ENCODE measurements around the gene PLXND1. TPM values are rescaled to one million over a fixed set of nuclear protein-coding genes. Genes with fewer than 3 reads are reported as not detected.

PLXND1 gene
- total RNA-seq, 2 donors from 2014 or later, result 73.1 to 83.2 TPM

DNA sequence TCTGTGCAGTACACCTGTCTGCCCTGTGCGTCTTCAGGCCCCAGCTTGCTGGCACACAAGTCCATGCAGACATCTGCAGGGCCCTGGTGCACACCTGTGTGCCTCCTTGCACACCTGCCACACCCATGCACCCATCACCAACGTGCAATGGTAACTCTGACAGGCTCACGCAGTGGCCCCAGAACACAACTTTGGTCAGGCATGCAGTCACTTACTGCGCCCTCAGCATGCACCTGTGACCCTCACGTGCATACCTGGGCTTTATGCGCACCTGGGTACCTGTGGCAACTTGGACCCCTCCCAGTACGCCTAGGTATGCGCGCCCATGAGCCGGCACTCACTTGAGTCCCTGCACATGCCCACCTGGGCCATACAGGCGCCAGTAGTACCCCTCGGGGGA is 1.7 kb downstream of the PLXND1 start:
- TF ChIP-seq, protein P1, sequence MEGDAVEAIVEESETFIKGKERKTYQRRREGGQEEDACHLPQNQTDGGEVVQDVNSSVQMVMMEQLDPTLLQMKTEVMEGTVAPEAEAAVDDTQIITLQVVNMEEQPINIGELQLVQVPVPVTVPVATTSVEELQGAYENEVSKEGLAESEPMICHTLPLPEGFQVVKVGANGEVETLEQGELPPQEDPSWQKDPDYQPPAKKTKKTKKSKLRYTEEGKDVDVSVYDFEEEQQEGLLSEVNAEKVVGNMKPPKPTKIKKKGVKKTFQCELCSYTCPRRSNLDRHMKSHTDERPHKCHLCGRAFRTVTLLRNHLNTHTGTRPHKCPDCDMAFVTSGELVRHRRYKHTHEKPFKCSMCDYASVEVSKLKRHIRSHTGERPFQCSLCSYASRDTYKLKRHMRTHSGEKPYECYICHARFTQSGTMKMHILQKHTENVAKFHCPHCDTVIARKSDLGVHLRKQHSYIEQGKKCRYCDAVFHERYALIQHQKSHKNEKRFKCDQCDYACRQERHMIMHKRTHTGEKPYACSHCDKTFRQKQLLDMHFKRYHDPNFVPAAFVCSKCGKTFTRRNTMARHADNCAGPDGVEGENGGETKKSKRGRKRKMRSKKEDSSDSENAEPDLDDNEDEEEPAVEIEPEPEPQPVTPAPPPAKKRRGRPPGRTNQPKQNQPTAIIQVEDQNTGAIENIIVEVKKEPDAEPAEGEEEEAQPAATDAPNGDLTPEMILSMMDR (conservative IDR thresholded peaks at IDR 0.05), result no peak
- no peaks in the 10 kb centered on the region for H3K9me3 ChIP-seq (ENCODE audit: control insufficient read depth, low read length)
- peak overlapping the region; percentile 73 for H3K4me3 ChIP-seq (ENCODE audit: low read length)
- peaks cover 3% of the 10 kb centered on the region for H3K36me3 Mint-ChIP-seq (ENCODE audit: low read depth)
- H3K9me3 Mint-ChIP-seq, result no peaks in the 10 kb centered on the region
- WGBS, 2 experiments (ENCODE audit: insufficient coverage in 1 of 2, insufficient read length in 1 of 2), result 35 to 41% methylated on average over 10 to 12 of the region's 12 CpGs
- DNase-seq, result peak; percentile 66
- H3K27ac Mint-ChIP-seq, result peak overlapping the region; percentile 64
- H3K4me1 ChIP-seq (ENCODE audit: control insufficient read depth, insufficient read depth, low read length), result peaks cover 9% of the 10 kb centered on the region
- peaks cover 20% of the 10 kb centered on the region for H3K27me3 ChIP-seq (ENCODE audit: control insufficient read depth, insufficient read depth, low read length, poor library complexity, severe bottlenecking)
- peaks cover 17% of the 10 kb centered on the region for H3K27me3 Mint-ChIP-seq (ENCODE audit: insufficient read depth)
- no peak overlapping the region for H3K27ac ChIP-seq (ENCODE audit: low read depth, low read length)
- no peak overlapping the region for H3K9ac ChIP-seq (ENCODE audit: extremely low read depth, low read length, poor library complexity, severe bottlenecking)
- peak overlapping the region; percentile 77 for H3K4me3 Mint-ChIP-seq
- peaks cover 53% of the 10 kb centered on the region for H3K4me1 Mint-ChIP-seq
- H3K36me3 ChIP-seq (ENCODE audit: control insufficient read depth, insufficient read depth, low read length), result no peaks in the 10 kb centered on the region

DNA sequence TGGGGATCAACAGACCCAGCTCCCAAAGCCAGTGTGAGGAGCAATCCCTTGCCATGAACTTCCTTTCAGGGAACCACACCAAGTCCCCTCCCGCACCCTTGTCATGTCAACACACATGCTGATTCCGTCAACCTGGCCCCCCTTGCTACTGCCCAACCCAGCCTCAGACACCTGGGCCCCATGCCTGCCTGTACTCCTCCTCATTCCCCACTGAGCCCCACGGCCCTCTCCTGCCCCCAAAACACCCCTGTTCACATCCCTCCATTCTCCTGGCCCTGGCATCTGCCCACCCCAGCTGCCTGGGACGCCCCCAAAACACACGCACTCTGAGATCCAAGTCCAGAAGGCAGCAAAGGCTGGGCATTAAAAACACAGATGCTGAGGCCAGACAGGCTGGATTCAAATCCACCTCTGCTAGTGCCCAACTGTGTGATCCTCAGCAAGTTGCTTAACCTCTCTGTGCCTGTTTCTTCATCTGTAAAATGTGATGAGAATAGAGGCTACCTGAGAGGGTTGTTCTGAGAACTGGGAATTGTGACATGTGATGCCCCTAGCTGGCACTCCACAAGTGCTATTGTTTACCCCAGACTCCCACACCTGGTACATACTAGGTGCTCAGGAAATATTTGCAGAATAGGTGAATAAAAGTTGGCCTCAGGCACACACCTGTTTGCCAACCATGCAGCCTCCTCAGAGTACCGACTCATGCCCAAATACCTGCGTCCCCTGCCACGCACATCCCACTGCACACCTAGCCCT is 2.3 kb downstream of the PLXND1 start:
- H3K27ac Mint-ChIP-seq, result peak overlapping the region; percentile 76
- peak overlapping the region; percentile 77 for H3K4me3 Mint-ChIP-seq
- peaks cover 57% of the 10 kb centered on the region for H3K4me1 Mint-ChIP-seq
- Histone ChIP-seq H3K27ac (ENCODE audit: low read depth, low read length) (no peak overlapping the region), H3K9ac (ENCODE audit: extremely low read depth, low read length, poor library complexity, severe bottlenecking) (no peak overlapping the region), H3K4me1 (ENCODE audit: control insufficient read depth, insufficient read depth, low read length) (peaks cover 11% of the 10 kb centered on the region), H3K27me3 (ENCODE audit: control insufficient read depth, insufficient read depth, low read length, poor library complexity, severe bottlenecking) (peaks cover 20% of the 10 kb centered on the region), H3K36me3 (ENCODE audit: control insufficient read depth, insufficient read depth, low read length) (no peaks in the 10 kb centered on the region), H3K4me3 (ENCODE audit: low read length) (peak overlapping the region; percentile 73), H3K9me3 (ENCODE audit: control insufficient read depth, low read length) (no peaks in the 10 kb centered on the region)
- peaks cover 3% of the 10 kb centered on the region for H3K36me3 Mint-ChIP-seq (ENCODE audit: low read depth)
- DNase-seq, result no peak
- no peaks in the 10 kb centered on the region for H3K9me3 Mint-ChIP-seq
- 80 to 82% methylated on average over 5 to 8 of the region's 8 CpGs for WGBS, 2 experiments (ENCODE audit: insufficient coverage in 1 of 2, insufficient read length in 1 of 2)
- TF ChIP-seq, protein P1 (conservative IDR thresholded peaks at IDR 0.05), result no peak
- H3K27me3 Mint-ChIP-seq (ENCODE audit: insufficient read depth), result peaks cover 17% of the 10 kb centered on the region

DNA sequence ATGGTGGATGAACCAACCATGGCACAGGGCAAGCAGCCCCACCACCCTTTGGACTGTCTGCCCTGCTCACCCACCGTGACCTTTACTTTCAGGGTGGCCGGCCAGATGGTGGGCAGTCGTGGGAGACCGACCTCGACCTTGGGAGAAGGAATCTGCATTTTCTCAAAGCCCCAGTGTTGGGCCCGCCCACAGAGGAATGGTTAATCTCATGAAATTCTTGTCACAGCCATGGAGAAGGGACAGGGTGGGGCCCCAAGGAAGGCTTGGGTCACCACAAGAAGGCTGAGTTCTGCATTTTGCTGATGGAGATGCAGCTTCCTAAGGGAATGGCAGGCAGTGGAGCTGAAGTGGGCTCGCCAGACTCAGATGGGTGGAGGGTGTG is 2.9 kb downstream of the PLXND1 start:
- H3K36me3 Mint-ChIP-seq (ENCODE audit: low read depth), result peaks cover 3% of the 10 kb centered on the region
- TF ChIP-seq, protein P1 (conservative IDR thresholded peaks at IDR 0.05), result no peak
- Histone ChIP-seq H3K4me3 (ENCODE audit: low read length) (no peak overlapping the region), H3K9ac (ENCODE audit: extremely low read depth, low read length, poor library complexity, severe bottlenecking) (peak overlapping the region; percentile 18), H3K27me3 (ENCODE audit: control insufficient read depth, insufficient read depth, low read length, poor library complexity, severe bottlenecking) (peaks cover 20% of the 10 kb centered on the region), H3K4me1 (ENCODE audit: control insufficient read depth, insufficient read depth, low read length) (peaks cover 11% of the 10 kb centered on the region), H3K27ac (ENCODE audit: low read depth, low read length) (peak overlapping the region; percentile 44), H3K9me3 (ENCODE audit: control insufficient read depth, low read length) (no peaks in the 10 kb centered on the region), H3K36me3 (ENCODE audit: control insufficient read depth, insufficient read depth, low read length) (no peaks in the 10 kb centered on the region)
- peaks cover 15% of the 10 kb centered on the region for H3K27me3 Mint-ChIP-seq (ENCODE audit: insufficient read depth)
- DNase-seq, result no peak
- WGBS, 2 experiments (ENCODE audit: insufficient coverage in 1 of 2, insufficient read length in 1 of 2), result 67 to 100% methylated on average over 3 to 7 of the region's 7 CpGs
- H3K4me1 Mint-ChIP-seq, result peaks cover 58% of the 10 kb centered on the region
- H3K27ac Mint-ChIP-seq, result peak overlapping the region; percentile 76
- H3K9me3 Mint-ChIP-seq, result no peaks in the 10 kb centered on the region
- H3K4me3 Mint-ChIP-seq, result peak overlapping the region; percentile 77
